Body of pancreas (tissue), 4 donors: ENCODE measurements around the gene MEDAG. TPM values are rescaled to one million over a fixed set of nuclear protein-coding genes. Genes with fewer than 3 reads are reported as not detected.

ENCODE experiments used
- ATAC-seq: fragments of 150-250 bp; one replicate; pipeline ENCODE4 v1.9.1; 2016
- DNase-seq, 4 donors: peaks; one replicate each; pipeline ENCODE4 v3.0.0-alpha.2; 2019
- H3K27ac ChIP-seq, 4 donors: fragments of 200-600 bp; sonication (generic); 1 replicate in 3 of 4; 2 replicates in 1 of 4; pipeline versions ENCODE4 v1.5.1 to v1.6.1; 2016 to 2019; ENCODE audit warnings: mild to moderate bottlenecking in 1 of 4, mixed read lengths in 1 of 4, moderate library complexity in 1 of 4
- H3K27me3 ChIP-seq, 2 donors: fragments of 200-600 bp; sonication (generic); one replicate each; pipeline ENCODE4 v1.6.0; 2016; ENCODE audit warnings: mild to moderate bottlenecking in 1 of 2
- H3K36me3 ChIP-seq, 2 donors: fragments of 200-600 bp; sonication (generic); replicated peaks in 1 of 2; 2 replicates each; pipeline ENCODE4 v1.5.1; 2016; ENCODE audit warnings: low read depth in 2 of 2; ENCODE audit not compliant: insufficient read depth in 1 of 2
- H3K4me1 ChIP-seq: fragments of 200-600 bp; sonication (generic); one replicate; pipeline ENCODE4 v1.6.0; 2016
- H3K4me3 ChIP-seq, 2 donors: fragments of 200-600 bp; sonication (generic); 1 replicate in 1 of 2; 2 replicates in 1 of 2; pipeline ENCODE4 v1.5.1; 2016 to 2019
- H3K9me3 ChIP-seq, 3 donors: fragments of 200-600 bp; sonication (generic); 1 replicate in 2 of 3; 2 replicates in 1 of 3; pipeline ENCODE4 v1.5.1; 2016
- CTCF ChIP-seq, 7 experiments: fragments of 450-650 bp in 4 of 7; fragments of 200-600 bp in 3 of 7; sonication (generic) in 3 of 7; IDR thresholded peaks; one replicate each; pipeline ENCODE4 v1.5.1; 2016 to 2019; ENCODE audit warnings: antibody characterized with exemption in 7 of 7
- POLR2A ChIP-seq, 3 donors: fragments of 450-650 bp; IDR thresholded peaks; one replicate each; pipeline ENCODE4 v1.6.1; 2016; ENCODE audit warnings: antibody characterized with exemption in 3 of 3, mild to moderate bottlenecking in 2 of 3
- whole genome bisulfite sequencing, 2 donors: methylation state at CpG; one replicate each; pipeline ENCODE4 v1.1.5; 2017; 5-methylcytosine and 5-hydroxymethylcytosine counted together
- intact Hi-C: fragments of 100-400 bp; cut with DNase I; formaldehyde crosslinking; loops from one replicate; pipeline ENCODE4 v1.15.1; 2023
- total RNA-seq, 2 donors: library from RNA; depleted of rRNA; stranded (reverse); fragments of >200 nt; gene quantifications; one replicate each; pipeline ENCODE4 v1.1.0, GENCODE V29; 2016

The MEDAG gene
- total RNA-seq, 2 donors from 2014 or later, result 7.8 to 36.6 TPM

DNA sequence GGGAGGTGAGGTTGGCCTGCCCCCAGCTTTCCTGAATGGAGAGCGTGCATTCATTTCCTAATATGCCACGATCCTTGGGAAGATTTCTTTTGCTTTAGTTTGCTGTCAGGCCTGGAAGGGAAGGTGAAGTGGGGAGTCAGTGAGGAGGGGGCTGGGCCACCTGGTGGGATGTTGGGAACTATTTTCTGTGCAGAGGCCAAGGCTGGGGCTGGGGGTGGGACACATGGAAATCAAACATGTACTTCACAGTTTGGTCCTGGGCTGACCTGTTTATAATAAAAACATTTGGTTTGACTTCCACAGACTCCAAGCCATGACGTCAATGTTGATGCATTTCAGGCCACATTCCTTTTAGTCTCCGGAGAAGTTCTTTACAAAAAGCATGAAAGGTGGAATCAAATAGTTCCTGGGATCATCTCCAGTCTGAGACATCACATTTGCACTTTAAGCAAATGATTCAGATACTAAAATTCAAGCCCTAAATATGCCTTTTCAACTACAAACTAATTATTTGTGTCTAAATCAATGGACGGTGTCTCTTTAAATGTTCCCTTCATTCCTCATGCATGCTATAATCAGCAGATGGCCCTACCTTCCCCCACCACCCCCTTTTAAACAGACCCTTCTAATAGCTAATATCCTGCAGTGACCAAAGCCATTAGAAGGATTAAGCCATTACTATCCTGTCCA, 41.5 kb upstream of the MEDAG start:
- DNase-seq (no peak), ATAC-seq (peak; percentile 22)
- H3K27ac ChIP-seq, result peak overlapping the region in 3 of 4 donors; percentile 52 to 69 (median 67)
- no peaks in the 10 kb centered on the region for H3K27me3 ChIP-seq
- H3K36me3 ChIP-seq, result no peaks in the 10 kb centered on the region
- no peak overlapping the region for H3K4me3 ChIP-seq
- WGBS, 2 donors, result 69 to 72% methylated on average over 5 of the region's 5 CpGs
- intact Hi-C loops, result no loop called here
- TF ChIP-seq CTCF (IDR thresholded peaks at IDR 0.05) (no peak), POLR2A (IDR thresholded peaks at IDR 0.05) (no peak)
- H3K4me1 ChIP-seq, result peaks cover 20% of the 10 kb centered on the region
- H3K9me3 ChIP-seq, result no peaks in the 10 kb centered on the region

GRCh38 chr13:30865123-30866049, 40.7 kb upstream of the MEDAG start:
- Histone ChIP-seq H3K4me1 (peaks cover 20% of the 10 kb centered on the region), H3K36me3 (no peaks in the 10 kb centered on the region), H3K4me3 (no peak overlapping the region), H3K27ac (peak overlapping the region in 3 of 4 donors; percentile 52 to 69 (median 67)), H3K27me3 (no peaks in the 10 kb centered on the region), H3K9me3 (no peaks in the 10 kb centered on the region)
- peak; percentile 89 for ATAC-seq
- intact Hi-C loops, result no loop called here
- TF ChIP-seq POLR2A (IDR thresholded peaks at IDR 0.05) (no peak), CTCF (IDR thresholded peaks at IDR 0.05) (peak; percentile 83 to 92 (median 89))
- peak; percentile 75 to 85 (median 82) for DNase-seq
- 22 to 23% methylated on average over 17 of the region's 17 CpGs for WGBS, 2 donors

DNA sequence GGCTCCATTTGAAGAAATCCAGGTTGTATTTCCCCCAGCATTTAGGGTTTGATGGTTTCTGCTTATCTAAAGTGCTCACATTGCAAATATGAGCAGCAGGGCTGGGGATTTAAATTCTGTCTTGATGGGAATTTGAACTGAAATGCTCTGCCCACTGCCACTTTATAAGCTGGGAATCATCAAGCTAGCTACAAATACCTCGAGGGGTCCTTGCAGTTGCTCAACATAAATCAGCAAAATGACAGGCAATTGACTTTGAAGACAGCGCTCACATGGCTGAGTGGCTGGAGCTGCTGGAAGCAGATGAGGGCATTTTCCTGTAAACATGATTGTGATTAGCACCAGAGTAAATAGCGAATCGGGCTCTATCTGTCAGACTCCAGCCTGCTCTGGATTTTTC, 39.4 kb upstream of the MEDAG start:
- Histone ChIP-seq H3K36me3 (no peaks in the 10 kb centered on the region), H3K27ac (no peak overlapping the region), H3K9me3 (no peaks in the 10 kb centered on the region), H3K4me3 (no peak overlapping the region), H3K4me1 (peaks cover 20% of the 10 kb centered on the region), H3K27me3 (no peaks in the 10 kb centered on the region)
- ATAC-seq, result no peak
- DNase-seq, result no peak
- TF ChIP-seq POLR2A (IDR thresholded peaks at IDR 0.05) (no peak), CTCF (IDR thresholded peaks at IDR 0.05) (no peak)
- intact Hi-C loops, result no loop called here
- 24 to 27% methylated on average over 4 of the region's 4 CpGs for WGBS, 2 donors

GRCh38 chr13:30867089-30867669, 38.9 kb upstream of the MEDAG start:
- Histone ChIP-seq H3K4me1 (peaks cover 20% of the 10 kb centered on the region), H3K4me3 (no peak overlapping the region), H3K27ac (no peak overlapping the region), H3K9me3 (no peaks in the 10 kb centered on the region), H3K36me3 (no peaks in the 10 kb centered on the region), H3K27me3 (no peaks in the 10 kb centered on the region)
- WGBS, 2 donors, result 48 to 53% methylated on average over 2 to 3 of the region's 3 CpGs
- TF ChIP-seq POLR2A (IDR thresholded peaks at IDR 0.05) (no peak), CTCF (IDR thresholded peaks at IDR 0.05) (no peak)
- DNase-seq (no peak), ATAC-seq (no peak)
- intact Hi-C loops, result no loop called here
